ENCODE results near the gene RBM23.
"Not testable (repeated sequence)": the region's sequence is repeated elsewhere in the genome, so short reads cannot be mapped to it uniquely, and the experiment has no call there.

Gene RBM23

DNA sequence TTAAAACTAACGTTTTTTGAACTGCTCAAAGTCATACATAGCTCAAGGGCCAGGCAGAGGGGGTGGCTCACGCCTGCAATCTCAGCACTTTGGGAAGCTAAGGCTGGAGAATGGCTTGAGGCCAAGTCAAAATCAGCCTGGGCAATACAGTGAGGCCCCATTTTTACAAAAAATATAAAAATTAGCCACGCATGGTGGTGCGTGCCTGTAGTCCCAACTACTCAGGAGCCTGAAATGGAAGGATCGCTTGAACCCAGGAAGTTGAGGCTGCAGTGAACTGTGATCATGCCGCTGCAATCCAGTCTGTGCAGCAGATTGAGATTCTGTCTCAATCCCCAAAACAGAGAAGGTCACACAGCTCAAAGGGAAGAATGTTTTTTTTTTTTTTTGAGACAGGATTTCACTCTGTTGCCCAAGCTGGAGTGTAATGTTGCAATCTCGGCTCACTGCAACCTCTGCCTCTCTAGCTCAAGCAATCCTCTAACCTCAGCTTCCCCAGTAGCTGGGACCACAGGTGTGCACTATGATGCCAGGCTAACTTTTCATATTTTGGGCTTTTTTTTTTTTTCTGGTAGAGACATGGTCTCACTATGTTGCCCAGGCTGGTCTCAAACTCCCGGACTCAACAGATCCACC lies 2.9 kb downstream of the RBM23 start:
- DNase-seq (ENCODE audit: low spot score) = no peak

DNA sequence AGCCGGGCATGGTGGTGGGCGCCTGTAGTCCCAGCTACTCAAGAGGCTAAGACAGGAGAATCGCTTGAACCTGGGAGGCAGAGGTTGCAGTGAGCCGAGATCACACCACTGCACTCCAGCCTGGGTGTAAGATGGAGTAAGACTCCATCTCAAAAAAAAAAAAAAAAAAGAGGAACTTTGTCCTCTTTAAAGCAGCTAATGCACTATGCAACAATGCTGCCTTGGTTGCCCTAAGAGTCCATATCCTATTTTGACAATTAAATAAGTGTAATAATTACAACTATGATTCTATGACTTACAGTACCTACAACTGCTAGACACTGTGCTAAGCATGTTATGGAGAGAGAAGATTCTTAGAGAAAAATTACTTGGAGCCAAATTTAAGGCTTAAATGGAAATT lies 4.1 kb downstream of the RBM23 start:
- DNase-seq (ENCODE audit: low spot score) = not testable (repeated sequence)

DNA sequence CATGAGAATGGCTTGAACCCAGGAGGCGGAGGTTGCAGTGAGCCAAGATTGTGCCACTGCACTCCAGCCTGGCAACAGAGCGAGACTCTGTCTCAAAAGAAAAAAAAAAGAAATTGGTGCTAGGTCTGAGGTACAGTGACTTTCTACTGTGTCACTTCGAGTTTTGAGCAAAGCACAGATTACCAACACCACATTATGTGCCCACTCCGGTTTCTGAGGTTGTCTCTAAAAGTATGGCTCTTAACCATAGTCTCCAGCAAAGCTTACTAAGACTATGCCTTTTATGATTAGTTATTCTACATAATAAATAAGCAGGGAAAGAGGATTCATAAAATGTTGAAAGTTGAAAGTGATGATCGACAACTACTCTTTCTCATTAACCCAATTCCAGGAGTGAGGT lies 8.0 kb downstream of the RBM23 start:
- no peak for DNase-seq (ENCODE audit: low spot score)

DNA sequence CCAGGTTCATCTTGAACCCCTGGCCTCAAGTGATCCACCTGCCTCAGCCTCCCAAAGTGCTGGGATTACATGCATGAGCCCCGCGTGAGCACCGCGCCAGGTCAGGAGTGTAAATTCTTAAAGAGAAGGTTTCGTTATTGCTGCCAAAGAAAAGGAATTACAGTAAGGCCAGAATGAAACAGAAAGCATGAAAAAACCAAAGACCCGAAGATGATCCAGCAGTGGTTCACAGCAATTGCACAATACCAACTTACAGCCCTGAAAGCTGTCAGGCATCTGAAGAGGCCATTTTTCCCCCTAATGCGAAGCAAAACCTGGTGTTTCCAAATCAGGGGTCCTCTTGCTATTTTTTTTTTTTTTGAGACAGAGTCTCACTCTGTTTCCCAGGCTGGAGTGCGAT lies 10.3 kb downstream of the RBM23 start:
- DNase-seq (ENCODE audit: low spot score) = peak; percentile 36

DNA sequence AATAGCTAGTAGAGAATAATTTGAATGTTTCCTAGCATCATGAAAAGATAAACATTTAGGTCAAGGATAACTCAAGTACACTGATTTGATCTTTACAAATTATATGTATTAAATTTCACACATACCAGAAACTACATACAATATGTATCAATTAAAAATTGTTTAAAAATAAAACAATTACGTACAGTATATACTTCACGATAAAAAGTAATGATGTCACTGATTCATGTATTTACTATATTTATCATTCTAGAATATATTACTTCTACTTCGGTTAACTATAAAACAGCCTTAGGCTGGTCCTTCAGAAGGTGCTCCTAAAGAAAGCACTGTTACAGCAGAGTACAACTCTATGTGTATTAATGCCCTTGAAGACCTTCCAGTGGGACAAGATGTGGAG lies 11.5 kb downstream of the RBM23 start:
- DNase-seq (ENCODE audit: low spot score) = no peak

DNA sequence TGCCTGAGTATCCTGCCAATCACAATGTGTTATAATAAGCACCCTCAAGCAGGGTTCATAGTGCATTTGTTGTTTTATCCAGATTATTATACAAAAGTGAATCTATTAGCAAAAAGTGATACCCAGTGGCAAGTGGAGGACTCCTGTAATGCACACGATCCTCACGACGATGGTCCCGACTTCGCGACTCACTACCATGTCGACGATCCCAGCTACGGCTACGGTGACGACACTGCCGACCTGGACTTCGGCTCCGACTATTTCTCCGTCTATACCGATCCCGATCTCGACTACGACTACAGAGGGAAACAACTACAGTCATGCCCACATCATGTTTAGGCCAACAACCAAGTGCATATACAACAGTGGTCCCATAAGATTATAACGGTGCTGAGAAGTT lies 12.9 kb downstream of the RBM23 start:
- DNase-seq (ENCODE audit: low spot score) = no peak

DNA sequence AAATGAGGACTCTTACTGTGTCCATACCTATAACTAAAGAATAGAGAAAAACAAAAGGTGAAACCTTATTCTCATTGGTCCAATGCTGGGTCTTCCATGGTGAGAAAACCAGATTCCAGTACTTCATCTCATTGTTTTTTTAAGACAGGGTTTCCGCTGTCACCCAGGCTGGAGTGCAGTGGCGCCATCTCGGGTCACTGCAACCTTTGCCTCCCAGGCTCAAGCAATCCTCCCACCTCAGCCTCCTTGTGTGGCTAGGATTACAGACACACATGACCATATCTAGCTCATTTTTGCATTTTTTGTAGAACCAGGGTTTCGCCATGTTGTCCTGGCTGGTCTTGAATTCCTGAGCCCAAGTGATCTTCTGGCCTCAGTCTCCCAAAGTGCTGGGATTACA lies 13.3 kb downstream of the RBM23 start:
- no peak for DNase-seq (ENCODE audit: low spot score)

DNA sequence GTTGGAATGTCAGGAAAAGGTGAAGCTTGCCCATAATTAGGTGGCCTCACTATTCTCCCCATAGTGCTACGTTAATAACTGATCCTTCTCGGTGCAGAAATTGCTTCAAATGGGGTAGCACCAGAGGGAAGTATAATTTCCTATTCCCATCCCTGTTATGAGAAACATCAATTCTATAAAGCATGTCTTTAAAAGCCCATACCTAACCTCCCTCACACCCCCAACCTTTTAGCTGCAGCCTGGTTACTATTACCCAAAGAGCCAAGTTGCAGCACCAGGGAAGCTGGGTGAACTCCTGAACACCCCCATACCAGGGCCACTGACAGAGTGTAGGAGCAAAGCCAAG lies 15.2 kb downstream of the RBM23 start:
- no peak for DNase-seq (ENCODE audit: low spot score)

DNA sequence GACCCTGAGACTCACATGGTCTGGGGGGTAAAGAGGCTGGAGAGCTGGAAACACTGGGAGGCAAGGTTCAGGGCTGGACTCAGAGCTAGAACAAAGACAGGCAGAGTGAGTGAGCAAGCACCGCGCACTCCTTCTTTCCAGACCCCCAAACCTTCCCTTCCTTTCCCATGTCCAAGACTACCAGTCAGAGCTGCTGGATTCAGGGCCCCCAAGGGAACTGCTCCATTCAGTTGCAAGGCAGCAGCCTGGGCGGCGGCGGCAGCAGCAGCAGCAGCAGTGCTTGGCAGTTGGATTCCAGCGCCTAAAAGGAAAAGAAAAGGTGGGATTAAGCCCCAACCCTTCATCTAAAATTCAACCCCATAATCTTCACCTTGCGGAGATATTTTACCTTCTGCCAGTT lies 17.1 kb downstream of the RBM23 start:
- DNase-seq (ENCODE audit: low spot score) = no peak

DNA sequence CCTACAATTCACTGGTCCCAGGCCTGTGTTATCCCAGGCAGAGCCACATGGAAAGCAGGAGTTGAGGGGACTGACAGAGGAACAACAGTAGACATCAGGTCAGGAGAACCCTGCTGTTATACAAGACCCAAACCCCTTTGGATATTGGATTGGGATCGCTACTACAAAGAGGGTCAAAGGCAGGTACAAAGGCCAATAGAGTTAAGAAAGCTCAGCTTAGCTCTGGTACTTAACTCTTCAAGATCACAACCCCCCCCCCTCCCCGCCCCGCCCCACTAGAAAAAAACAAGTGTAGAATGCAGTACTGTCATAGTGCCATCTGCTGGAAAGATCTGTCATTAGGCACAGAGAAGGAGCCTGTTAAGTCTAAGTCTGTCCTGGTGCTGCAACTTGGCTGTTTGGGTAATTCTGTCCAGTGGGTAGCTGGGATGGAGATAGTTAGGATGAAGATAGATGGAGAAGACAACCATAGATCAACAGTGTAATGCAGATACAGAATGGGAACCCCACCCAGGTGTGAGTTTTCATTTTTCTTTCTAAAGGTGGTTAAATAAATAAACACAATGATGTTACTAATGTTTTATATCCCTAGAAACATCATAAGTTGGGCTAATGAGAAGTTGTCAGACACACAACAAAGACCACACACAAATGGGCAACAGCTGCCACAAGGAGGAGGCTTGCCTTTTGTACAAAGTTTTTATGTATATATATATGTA lies 18.7 kb downstream of the RBM23 start:
- peak; percentile 62 for DNase-seq (ENCODE audit: low spot score)

DNA sequence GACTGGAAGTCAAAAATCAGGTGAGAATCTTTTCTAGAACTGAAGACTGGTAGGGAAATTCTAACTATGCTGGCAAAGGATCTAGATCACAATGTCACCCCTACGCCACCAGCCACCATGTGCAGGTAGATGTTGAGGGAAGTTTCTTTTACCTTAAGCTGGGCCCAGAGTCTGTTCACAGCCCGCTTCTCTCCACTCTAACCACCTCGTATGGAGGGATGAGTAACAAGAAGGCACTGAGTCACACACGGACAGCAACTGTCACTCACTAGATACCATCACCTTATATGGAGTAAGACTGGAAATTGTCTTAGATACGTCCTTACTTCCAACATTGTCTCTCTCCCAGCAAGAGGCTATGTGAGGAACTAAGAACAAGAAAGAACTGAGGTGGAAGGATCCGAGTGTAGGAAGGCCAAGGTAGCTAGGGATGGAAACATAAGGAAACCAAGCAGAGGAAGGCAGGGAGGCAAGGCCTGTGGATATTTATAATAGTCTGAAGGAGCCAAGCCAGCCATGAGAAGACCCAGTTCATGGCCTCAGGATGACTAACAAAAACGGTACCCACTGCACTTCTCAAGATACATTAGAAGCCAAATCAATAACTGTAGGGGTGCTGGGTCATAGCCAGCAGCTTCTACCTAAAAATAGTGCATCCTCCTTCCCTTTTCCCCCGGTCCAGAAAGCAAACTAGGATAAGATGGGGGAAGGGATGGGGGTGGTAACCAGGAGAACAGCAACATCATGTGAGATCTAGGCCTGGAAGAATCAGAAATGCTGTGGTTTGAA lies 20.5 kb downstream of the RBM23 start:
- DNase-seq (ENCODE audit: low spot score) = no peak

DNA sequence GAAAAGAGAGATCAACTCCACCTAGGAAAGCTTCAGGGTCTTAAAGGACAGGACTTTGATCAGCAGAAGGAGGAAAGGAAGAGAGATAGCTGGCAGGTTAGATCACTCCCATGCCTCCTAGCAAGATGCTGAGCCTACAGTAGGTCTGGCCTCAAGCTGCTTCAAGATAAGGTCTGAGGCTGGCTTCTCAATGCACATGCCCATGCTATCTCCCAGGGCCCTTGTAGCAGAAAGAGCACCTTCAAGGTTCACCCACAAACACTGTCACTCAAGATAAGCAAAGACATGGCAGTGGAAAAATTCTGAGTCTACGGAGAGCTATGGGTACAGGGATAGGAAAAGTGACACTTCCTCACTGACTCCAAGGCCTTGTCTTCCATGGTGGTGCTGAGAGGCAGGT lies 21.6 kb downstream of the RBM23 start:
- DNase-seq (ENCODE audit: low spot score) = no peak

DNA sequence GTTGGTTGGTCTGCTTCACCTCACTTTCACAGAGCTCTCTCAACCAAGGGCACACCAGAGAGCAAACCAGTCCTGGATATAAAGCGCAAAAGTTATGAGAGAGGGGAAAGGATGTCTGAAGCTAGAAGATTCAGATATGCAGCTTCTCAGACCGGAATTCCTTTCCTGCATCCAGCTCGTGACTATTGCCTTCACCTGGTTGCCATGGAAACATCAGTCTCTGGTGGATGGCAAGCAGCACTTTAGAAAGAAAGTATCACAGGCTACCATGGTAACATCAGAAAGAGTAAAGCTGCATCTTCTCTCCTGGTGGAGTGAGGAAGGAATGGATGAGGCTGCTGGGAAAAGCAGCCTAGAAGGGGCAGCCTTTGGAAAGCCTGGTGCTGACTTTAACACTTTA lies 22.2 kb downstream of the RBM23 start:
- no peak for DNase-seq (ENCODE audit: low spot score)

DNA sequence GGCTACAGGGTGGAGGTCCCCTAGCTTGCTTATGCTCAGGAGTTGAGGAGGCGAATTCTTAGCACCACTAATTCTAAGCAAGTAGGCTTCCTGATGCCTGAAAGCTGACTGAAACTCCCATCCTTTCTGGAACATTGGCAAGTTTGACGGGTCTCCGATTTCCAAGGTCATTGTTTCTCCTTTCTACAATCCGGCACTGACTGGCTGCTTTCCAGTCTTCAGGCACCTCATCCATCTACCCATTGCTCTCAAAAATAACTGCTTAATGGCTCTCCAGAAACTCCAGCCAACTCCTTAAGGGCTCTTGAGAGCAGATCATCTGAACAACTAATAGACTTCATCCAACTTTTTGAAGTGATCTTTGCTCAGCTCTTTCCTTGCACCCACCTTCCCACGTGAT lies 22.6 kb downstream of the RBM23 start:
- no peak for DNase-seq (ENCODE audit: low spot score)

DNA sequence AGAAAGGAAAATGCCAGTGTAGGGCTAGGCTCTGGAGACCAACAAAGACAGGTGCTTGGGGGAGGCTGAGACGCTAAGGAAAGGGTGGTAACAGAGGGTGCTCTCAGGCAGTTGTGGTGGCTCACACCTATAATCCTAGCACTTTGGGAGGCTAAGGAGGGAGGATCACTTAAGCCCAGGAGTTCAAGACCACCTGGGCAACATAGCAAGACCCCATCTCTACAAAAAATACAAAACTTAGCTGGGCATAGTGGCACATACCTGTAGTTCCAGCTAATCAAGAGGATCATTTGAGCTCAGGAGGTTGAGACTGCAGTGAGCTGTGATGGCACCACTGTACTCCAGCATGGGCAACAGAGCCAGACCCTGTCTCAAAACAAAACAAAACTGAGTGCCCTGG lies 23.5 kb downstream of the RBM23 start:
- no peak for DNase-seq (ENCODE audit: low spot score)

DNA sequence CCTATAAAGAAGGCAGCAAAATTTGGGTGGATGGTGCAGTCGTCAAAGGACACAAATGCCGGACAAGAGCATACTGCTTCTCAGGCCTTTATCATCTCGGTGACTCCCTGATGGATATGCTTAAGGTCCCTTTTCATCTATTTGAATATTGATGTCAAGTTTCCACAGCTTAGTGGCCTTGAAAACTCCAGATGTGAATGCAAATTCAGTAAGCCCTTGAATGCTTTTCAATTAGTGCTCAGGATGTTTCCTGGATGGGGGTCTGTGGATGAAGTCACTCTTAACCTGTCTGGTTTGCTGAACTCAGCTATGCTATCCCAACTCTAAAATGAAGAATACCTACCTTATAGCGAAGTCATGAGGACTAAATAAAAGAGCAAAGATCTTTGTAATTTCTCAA lies 25.2 kb downstream of the RBM23 start:
- no peak for DNase-seq (ENCODE audit: low spot score)

DNA sequence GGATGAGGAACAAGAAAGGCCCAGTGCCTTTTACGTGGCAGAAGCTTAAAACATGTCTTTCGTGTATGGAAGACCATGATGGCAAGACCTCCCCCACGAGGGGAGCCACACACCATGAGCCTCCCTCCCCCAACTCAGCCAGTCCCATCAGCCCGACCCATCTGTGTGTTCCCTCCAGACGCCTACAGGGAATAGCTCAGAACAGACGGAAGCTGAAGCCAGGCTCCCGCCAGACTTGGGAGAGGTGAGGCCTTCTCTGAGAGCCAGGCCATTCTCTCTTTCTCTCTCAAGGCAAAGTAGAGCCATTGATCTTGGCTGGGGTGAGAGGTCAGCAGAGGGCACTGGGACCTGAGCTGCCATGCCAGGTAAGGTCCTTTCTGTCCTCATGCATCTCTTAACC lies 26.5 kb downstream of the RBM23 start:
- no peak for DNase-seq (ENCODE audit: low spot score)

DNA sequence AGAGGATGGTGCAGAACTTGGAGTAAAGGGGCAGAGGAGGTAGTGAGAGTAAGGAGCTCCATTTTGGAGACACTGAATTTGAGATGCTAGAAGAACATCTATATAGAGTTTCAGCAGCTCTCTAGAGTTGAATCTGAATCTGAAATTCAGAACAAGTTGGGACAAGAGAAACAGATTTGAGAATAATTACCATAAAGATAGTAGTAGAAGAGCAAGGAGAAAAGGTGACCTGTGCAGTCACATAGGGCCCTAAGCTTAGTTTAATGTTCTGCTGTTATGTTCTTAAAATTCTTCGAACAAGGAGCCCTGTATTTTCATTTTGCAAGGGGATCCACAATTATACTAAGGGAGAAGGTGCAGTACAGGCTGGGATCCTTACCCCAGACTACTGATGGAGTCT lies 28.5 kb downstream of the RBM23 start:
- DNase-seq (ENCODE audit: low spot score) = no peak

DNA sequence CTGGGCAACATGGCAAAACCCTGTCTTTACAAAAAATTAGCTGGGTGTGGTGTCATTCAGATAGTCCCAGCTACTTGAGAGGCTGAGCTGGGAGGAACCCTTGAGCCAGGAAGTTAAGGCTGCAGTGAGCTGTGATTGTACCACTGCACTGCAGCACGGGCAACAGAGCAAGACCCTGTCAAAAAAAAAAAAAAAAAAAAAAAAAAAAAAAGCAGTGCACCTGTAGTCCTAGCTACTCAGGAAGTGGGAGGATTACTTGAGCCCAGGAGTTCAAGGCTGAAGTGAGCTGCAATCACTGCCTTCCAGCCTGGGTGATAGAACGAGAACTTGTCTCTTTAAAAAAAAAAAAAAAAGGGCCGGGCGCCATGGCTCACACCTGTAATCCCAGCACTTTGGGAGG lies 30.3 kb downstream of the RBM23 start:
- DNase-seq (ENCODE audit: low spot score) = no peak

DNA sequence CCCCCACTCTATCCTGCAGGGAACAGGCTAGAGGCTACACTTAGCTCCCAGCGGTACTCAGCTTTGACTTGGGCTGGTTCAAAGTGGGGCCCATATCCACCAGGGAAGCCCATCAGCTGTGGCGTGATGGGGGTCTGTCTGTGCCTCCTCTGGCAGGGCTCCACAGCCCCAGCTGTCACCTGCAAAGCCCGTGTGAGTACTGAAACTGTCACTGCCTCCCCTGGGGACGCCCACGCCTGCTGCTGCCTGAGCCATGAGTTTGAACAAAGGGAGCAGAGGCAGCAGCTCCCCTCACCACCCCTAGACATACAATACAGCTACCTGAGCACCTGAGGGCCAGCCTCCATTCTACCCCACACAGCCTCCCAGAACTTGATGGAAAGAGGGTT lies 31.0 kb downstream of the RBM23 start:
- DNase-seq (ENCODE audit: low spot score) = no peak

DNA sequence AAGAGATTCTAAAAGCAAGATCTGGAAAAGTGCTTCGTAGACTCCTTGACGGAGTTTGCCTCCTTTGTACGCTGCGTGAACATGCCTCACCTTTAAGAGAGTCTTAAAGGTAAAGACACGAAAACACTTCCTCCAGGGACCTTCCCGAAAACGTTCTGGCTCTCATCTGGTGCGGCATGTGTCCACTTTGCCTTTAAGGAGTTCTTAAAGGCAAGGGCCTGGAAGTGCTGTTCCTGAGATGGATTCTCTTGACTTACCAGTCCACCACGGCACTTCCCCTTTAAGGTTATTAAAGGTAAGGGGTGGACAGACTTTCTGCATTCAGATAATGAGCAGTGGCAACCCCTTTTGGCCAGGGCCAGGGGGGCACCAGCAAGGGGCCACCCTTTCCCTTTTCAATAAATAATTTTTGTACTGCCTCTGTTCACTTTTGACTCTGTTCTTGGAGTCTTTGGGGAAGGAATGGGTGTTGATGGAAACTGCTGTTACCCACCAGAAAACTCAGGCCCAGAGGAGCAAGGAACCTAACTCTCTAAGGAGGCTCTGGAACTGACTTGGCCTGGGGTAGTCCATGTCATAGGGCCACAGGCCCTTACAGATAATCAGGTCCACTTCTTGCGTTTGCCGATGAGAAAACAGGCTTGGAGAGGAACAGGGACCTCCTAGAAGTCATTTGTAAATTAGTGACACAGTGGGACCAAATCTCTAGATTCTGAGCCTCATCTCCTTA lies 31.5 kb downstream of the RBM23 start:
- DNase-seq (ENCODE audit: low spot score) = peak; percentile 73

DNA sequence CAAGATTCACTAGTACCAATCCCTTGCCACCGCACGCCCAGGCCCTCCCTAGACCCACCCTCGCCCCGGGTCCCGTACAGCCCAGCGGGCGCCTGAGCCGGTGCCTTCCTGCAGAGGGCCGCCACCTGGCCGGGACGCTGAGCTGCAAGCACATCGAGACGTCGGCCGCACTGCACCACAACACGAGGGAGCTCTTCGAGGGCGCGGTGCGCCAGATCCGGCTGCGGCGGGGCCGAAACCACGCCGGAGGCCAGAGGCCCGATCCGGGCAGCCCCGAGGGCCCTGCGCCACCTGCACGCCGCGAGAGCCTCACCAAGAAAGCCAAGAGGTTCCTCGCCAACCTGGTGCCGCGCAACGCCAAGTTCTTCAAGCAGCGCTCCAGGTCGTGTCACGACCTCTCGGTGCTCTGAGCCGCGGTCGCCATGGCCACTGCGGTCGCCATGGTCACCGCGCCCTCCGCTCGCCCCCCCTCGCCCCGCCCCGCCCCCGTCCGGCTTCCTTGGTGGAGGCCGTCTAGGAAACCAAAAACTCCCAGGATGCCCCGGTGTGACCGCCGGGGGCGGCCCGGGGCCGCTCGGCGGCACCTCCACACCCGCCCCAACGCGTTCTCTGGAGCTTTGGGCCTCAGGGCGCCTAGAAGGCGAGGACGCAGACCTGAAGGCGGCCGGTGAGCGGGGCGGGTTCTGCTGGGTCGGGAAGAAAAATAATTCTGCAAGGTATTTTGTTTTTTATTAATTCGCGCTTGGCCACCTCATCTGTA lies 32.3 kb downstream of the RBM23 start:
- peak; percentile 90 for DNase-seq (ENCODE audit: low spot score)

All from AG08396 (cell line).